ENCODE measurements around the gene NOP56.

Gene NOP56

GRCh38 chr20:2640899-2641298 lies 11.5 kb upstream of the NOP56 start:
- FAIRE-seq: no peak
- DNase-seq (ENCODE audit: insufficient read length, low spot score): no peak

- no peak for DNase-seq (ENCODE audit: insufficient read length, low spot score)
- no peak for FAIRE-seq
Observed at GRCh38 chr20:2643708-2644107, 8.7 kb upstream of the NOP56 start.

- FAIRE-seq (peak; percentile 70), DNase-seq (ENCODE audit: insufficient read length, low spot score) (no peak)
Observed at GRCh38 chr20:2652724-2653555, 508 bp downstream of the NOP56 start.

GRCh38 chr20:2653556-2654383 lies 1.3 kb downstream of the NOP56 start:
- DNase-seq (ENCODE audit: insufficient read length, low spot score) (no peak), FAIRE-seq (no peak)

- FAIRE-seq (no peak), DNase-seq (ENCODE audit: insufficient read length, low spot score) (no peak)
Observed at GRCh38 chr20:2654384-2654822, 2.0 kb downstream of the NOP56 start.

- FAIRE-seq (no peak), DNase-seq (ENCODE audit: insufficient read length, low spot score) (no peak)
Observed at GRCh38 chr20:2654831-2655230, 2.4 kb downstream of the NOP56 start.

GRCh38 chr20:2655331-2656116 lies 3.1 kb downstream of the NOP56 start:
- no peak for FAIRE-seq
- DNase-seq (ENCODE audit: insufficient read length, low spot score): no peak

GRCh38 chr20:2656471-2657117 lies 4.2 kb downstream of the NOP56 start:
- FAIRE-seq: no peak
- DNase-seq (ENCODE audit: insufficient read length, low spot score): no peak

GRCh38 chr20:2657241-2657640 lies 4.8 kb downstream of the NOP56 start:
- no peak for DNase-seq (ENCODE audit: insufficient read length, low spot score)
- no peak for FAIRE-seq

GRCh38 chr20:2657674-2658073 lies 5.2 kb downstream of the NOP56 start:
- FAIRE-seq (no peak), DNase-seq (ENCODE audit: insufficient read length, low spot score) (no peak)

- DNase-seq (ENCODE audit: insufficient read length, low spot score) (no peak), FAIRE-seq (no peak)
Observed at GRCh38 chr20:2658414-2659354, 6.3 kb downstream of the NOP56 start.

- no peak for FAIRE-seq
Observed at GRCh38 chr20:2659547-2659946, 7.1 kb downstream of the NOP56 start.

GRCh38 chr20:2663364-2663886 lies 11.0 kb downstream of the NOP56 start:
- no peak for FAIRE-seq

More at GRCh38 chr20:2659547-2659946, 7.1 kb downstream of the NOP56 start:
- DNase-seq (ENCODE audit: insufficient read length, low spot score): no peak

GRCh38 chr20:2663887-2664719 lies 11.7 kb downstream of the NOP56 start, which contains the start of gene IDH3B:
Gene IDH3B (minus strand): TSS chr20:2664216. CDS start chr20:2664188, 28 bp downstream.
- DNase-seq (ENCODE audit: insufficient read length, low spot score) (peak; percentile 80), FAIRE-seq (peak; percentile 94)

More at GRCh38 chr20:2663364-2663886, 11.0 kb downstream of the NOP56 start:
- no peak for DNase-seq (ENCODE audit: insufficient read length, low spot score)

- no peak for DNase-seq (ENCODE audit: insufficient read length, low spot score)
- no peak for FAIRE-seq
Observed at GRCh38 chr20:2671977-2672376, 19.5 kb downstream of the NOP56 start.

- FAIRE-seq: no peak
- no peak for DNase-seq (ENCODE audit: insufficient read length, low spot score)
Observed at GRCh38 chr20:2672446-2672845, 20.0 kb downstream of the NOP56 start.

- FAIRE-seq (no peak), DNase-seq (ENCODE audit: insufficient read length, low spot score) (no peak)
Observed at GRCh38 chr20:2673453-2673852, 21.0 kb downstream of the NOP56 start.

- FAIRE-seq (no peak), DNase-seq (ENCODE audit: insufficient read length, low spot score) (no peak)
Observed at GRCh38 chr20:2680046-2680445, 27.6 kb downstream of the NOP56 start.

Data from GM19239 (cell line).